ENCODE measurements around the gene IL18BP. TPM values are rescaled to one million over a fixed set of nuclear protein-coding genes. Genes with fewer than 3 reads are reported as not detected.

Gene IL18BP
- total RNA-seq (3.5 and 7.3 TPM in 2 replicates), polyA plus RNA-seq (1.2 and 2.8 TPM in 2 replicates)

DNA sequence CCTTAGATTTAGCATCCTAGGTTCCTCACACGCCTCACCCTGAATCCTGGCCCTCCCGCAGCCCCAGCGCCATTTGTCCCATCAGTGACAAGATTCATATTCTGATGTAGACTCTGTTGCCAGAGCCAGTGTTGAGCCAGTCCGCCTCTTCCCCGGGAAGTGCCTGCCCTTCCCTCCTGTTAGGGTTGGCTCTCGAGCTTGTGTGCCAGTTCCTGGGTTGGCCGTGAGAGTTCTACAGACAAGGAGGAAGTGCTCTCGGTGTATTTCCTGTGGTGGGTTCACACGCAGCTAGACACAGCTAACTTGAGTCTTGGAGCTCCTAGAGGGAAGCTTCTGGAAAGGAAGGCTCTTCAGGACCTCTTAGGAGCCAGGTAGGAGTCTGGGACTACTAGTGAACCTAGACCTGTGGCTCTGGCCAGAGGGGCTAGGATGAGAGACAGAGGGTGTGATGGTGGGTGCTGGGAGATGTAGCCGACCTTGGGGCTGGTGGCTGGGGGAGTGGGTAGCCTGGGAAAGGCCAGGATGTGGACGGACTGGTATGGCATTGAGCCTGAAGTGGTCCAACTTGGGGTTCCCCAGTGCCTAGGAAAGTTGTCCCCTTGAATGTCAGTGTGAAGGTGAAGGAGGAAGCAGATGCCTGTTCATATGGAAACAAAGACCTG lies at the start of gene IL18BP:
Gene IL18BP, plus strand, starts transcription at position 261 of the 662 bp plus-strand sequence. CDS start 1,076 bp downstream, outside the sequence.
- peaks cover 10% of the 10 kb centered on the region for H3K36me3 ChIP-seq
- no peaks in the 10 kb centered on the region for H3K4me1 ChIP-seq (ENCODE audit: low read depth)
- peak within 1 kb of the TSS; percentile 39 for H3K27ac ChIP-seq
- H3K27me3 ChIP-seq, result no peaks in the 10 kb centered on the region
- TF ChIP-seq, protein P1, sequence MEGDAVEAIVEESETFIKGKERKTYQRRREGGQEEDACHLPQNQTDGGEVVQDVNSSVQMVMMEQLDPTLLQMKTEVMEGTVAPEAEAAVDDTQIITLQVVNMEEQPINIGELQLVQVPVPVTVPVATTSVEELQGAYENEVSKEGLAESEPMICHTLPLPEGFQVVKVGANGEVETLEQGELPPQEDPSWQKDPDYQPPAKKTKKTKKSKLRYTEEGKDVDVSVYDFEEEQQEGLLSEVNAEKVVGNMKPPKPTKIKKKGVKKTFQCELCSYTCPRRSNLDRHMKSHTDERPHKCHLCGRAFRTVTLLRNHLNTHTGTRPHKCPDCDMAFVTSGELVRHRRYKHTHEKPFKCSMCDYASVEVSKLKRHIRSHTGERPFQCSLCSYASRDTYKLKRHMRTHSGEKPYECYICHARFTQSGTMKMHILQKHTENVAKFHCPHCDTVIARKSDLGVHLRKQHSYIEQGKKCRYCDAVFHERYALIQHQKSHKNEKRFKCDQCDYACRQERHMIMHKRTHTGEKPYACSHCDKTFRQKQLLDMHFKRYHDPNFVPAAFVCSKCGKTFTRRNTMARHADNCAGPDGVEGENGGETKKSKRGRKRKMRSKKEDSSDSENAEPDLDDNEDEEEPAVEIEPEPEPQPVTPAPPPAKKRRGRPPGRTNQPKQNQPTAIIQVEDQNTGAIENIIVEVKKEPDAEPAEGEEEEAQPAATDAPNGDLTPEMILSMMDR (IDR thresholded peaks at IDR 0.05; ENCODE audit: low read depth, low read length), result no peak
- H3K4me3 ChIP-seq, result no peak within 1 kb of the TSS
- DNase-seq (ENCODE audit: low read depth in 1 of 2, low spot score in 1 of 2), result no peak
- no peaks in the 10 kb centered on the region for H3K9me3 ChIP-seq (ENCODE audit: low read depth)

DNA sequence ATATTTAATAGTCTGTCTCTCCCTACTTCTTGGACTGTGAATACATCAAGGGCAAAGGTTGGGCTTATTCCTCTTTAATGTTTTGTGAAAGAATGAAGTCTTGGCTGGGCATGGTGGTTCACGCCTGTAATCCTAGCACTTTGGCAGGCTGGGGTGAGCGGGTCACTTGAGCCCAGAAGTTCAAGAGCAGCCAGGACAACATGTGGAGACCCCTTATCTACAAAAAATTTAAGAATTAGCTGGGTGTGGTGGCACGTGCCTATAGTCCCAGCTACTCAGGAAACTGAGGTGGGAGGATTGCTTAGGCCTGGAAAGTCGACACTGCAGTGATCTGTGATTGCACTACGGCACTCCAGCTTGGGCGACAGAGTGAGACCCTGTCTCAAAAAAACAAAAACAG lies 49.7 kb upstream of the IL18BP start:
- H3K4me1 ChIP-seq (ENCODE audit: low read depth), result no peaks in the 10 kb centered on the region
- TF ChIP-seq, protein P1 (IDR thresholded peaks at IDR 0.05; ENCODE audit: low read depth, low read length), result no peak
- no peak overlapping the region for H3K4me3 ChIP-seq
- no peaks in the 10 kb centered on the region for H3K36me3 ChIP-seq
- peak overlapping the region; percentile 0 for H3K27ac ChIP-seq
- no peaks in the 10 kb centered on the region for H3K27me3 ChIP-seq
- H3K9me3 ChIP-seq (ENCODE audit: low read depth), result no peaks in the 10 kb centered on the region
- DNase-seq (ENCODE audit: low read depth in 1 of 2, low spot score in 1 of 2), result no peak

DNA sequence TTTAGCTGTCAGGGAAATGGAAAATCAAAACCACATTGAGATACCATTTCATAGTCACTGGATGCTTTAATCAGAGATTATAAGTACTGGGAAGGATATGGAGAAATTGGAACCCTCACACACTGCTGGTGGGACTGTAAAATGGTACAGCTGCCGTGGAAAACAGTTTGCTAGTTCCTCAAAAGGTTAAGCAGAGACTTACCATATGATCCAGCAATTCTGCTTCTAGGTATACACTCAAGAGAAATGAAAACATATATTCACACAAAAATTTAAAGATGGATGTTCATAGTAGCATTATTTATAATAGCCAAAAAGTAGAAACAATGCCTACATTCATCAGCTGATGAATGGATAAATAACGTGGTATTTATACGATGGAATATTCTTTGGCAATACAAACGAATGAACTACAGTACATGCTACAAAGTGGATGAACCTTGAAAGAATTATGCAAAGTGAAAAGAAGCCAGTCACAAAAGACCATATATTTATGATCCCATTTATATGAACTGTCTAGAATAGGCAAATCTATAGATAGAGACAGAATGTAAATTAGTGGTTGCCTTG lies 46.9 kb upstream of the IL18BP start:
- no peaks in the 10 kb centered on the region for H3K27me3 ChIP-seq
- H3K9me3 ChIP-seq (ENCODE audit: low read depth), result no peaks in the 10 kb centered on the region
- H3K4me3 ChIP-seq, result no peak overlapping the region
- no peak overlapping the region for H3K27ac ChIP-seq
- peak in 1 of 2 donors; percentile 50 for DNase-seq (ENCODE audit: low read depth in 1 of 2, low spot score in 1 of 2)
- H3K4me1 ChIP-seq (ENCODE audit: low read depth), result no peaks in the 10 kb centered on the region
- no peaks in the 10 kb centered on the region for H3K36me3 ChIP-seq
- TF ChIP-seq, protein P1 (IDR thresholded peaks at IDR 0.05; ENCODE audit: low read depth, low read length), result no peak

DNA sequence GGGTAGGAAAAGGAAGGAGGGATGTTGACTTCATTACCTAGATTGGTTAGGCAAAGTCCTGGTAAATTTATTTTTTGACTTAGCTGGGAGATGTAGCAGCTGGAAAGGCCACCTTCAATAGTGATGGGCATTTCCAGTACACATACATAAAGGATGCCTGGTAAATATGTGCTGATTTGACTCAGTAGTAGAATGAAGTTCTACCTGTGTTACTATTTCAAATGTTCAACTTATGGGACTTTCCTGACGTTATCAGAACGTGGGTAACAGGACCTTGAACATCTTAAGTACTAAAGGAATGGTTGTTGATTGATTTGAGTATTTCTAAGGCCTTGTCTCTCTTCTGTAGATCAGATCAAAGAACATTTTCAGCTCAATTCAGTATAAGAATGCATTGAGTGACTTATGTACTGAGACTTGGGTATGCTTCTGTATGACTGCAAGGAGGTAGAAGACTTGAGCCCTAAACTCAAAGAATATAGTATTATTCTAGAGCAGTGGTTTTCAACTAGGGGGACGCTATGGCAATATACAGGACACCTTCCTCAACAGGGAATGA lies 42.7 kb upstream of the IL18BP start:
- Histone ChIP-seq H3K4me1 (ENCODE audit: low read depth) (no peaks in the 10 kb centered on the region), H3K36me3 (peaks cover 3% of the 10 kb centered on the region), H3K9me3 (ENCODE audit: low read depth) (no peaks in the 10 kb centered on the region), H3K27ac (no peak overlapping the region), H3K27me3 (no peaks in the 10 kb centered on the region), H3K4me3 (no peak overlapping the region)
- TF ChIP-seq, protein P1 (IDR thresholded peaks at IDR 0.05; ENCODE audit: low read depth, low read length), result no peak
- DNase-seq (ENCODE audit: low read depth in 1 of 2, low spot score in 1 of 2), result no peak

DNA sequence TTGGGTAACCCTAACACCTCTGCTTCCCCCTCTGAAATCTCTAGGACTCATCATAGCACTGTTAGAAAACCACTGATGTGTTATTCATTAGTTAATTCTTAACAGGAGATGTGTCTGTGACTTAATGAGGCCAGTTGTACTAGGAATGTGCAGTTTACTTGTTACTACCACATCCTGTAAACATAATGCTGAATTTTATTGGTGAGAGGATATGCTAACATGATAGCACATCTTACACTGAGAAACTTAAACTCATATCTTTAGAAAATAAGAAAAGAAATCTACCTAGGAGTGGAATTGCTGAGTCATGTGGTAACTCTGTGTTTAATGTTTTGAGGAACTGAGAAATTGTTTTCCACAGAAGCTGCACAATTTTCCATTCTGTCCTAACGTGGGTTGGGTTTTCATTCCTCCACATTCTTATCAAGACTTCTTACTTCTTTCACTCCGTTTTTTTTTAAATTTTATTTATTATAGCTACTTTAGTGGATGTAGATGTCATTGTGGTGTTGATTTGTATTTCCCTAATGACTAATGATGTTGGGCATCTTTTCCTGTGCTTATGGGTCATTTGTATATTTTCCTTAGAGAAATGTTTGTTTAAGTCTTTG lies 36.2 kb upstream of the IL18BP start:
- H3K36me3 ChIP-seq, result peaks cover 17% of the 10 kb centered on the region
- no peak overlapping the region for H3K27ac ChIP-seq
- no peak overlapping the region for H3K4me3 ChIP-seq
- no peaks in the 10 kb centered on the region for H3K27me3 ChIP-seq
- no peaks in the 10 kb centered on the region for H3K9me3 ChIP-seq (ENCODE audit: low read depth)
- no peaks in the 10 kb centered on the region for H3K4me1 ChIP-seq (ENCODE audit: low read depth)
- DNase-seq (ENCODE audit: low read depth in 1 of 2, low spot score in 1 of 2), result peak in 1 of 2 donors; percentile 55
- TF ChIP-seq, protein P1 (IDR thresholded peaks at IDR 0.05; ENCODE audit: low read depth, low read length), result no peak
